Naive thymus-derived CD4-positive, alpha-beta T cell (primary cell): Measurements from ENCODE around the gene CERS6. TPM values are rescaled to one million over a fixed set of nuclear protein-coding genes. Genes with fewer than 3 reads are reported as not detected.

ENCODE experiments used
- ATAC-seq: fragments of 150-1000 bp; cut with Tn5 transposase; 2 replicates; pipeline ENCODE4 v1.10.0; 2021; ENCODE audit warnings: mild to moderate bottlenecking, moderate library complexity
- CTCF ChIA-PET: fragments of 350-600 bp; sonication (Branson Sonifier 250); formaldehyde crosslinking; loops from one replicate; lab custom pipeline; 2021; ENCODE audit warnings: antibody characterized with exemption; lab: Charles Lee
- POLR2A ChIA-PET: fragments of 350-600 bp; sonication (Branson Sonifier 250); formaldehyde crosslinking; loops from one replicate; lab custom pipeline; 2021; ENCODE audit warnings: antibody characterized with exemption, inconsistent platforms; lab: Charles Lee
- DNase-seq, 9 donors: peaks; one replicate each; pipeline versions ENCODE4 v3.0.0 to v3.0.0-alpha.2; 2020 to 2022; ENCODE audit warnings: mixed read lengths in 1 of 9
- H3K27ac ChIP-seq: one replicate; pipeline ENCODE4 v1.7.0; 2013; ENCODE audit warnings: mild to moderate bottlenecking, low read depth, low read length, moderate library complexity
- H3K27me3 ChIP-seq, 2 donors: one replicate each; pipeline ENCODE4 v1.7.0; 2013; ENCODE audit warnings: low read length in 2 of 2, mild to moderate bottlenecking in 2 of 2, moderate library complexity in 2 of 2; ENCODE audit not compliant: control insufficient read depth in 2 of 2, insufficient read depth in 2 of 2
- H3K36me3 ChIP-seq, 3 experiments: 1 replicate in 2 of 3; 2 replicates in 1 of 3; pipeline ENCODE4 v1.7.0; 2013; ENCODE audit warnings: low read length in 3 of 3, mild to moderate bottlenecking in 3 of 3, moderate library complexity in 1 of 3; ENCODE audit not compliant: insufficient read depth in 3 of 3, control insufficient read depth in 2 of 3
- H3K4me1 ChIP-seq, 2 donors: one replicate each; pipeline ENCODE4 v1.7.0; 2013; ENCODE audit warnings: low read length in 2 of 2, mild to moderate bottlenecking in 2 of 2, moderate library complexity in 1 of 2; ENCODE audit not compliant: control insufficient read depth in 2 of 2, insufficient read depth in 2 of 2
- H3K4me3 ChIP-seq: 2 replicates; pipeline ENCODE4 v1.7.0; 2013; ENCODE audit warnings: mild to moderate bottlenecking, low read length
- H3K9me3 ChIP-seq, 3 experiments: 1 replicate in 2 of 3; 2 replicates in 1 of 3; pipeline ENCODE4 v1.7.0; 2013; ENCODE audit warnings: low read length in 3 of 3; ENCODE audit not compliant: control insufficient read depth in 2 of 3
- H3K27ac Mint-ChIP-seq, 9 donors: one replicate each; pipeline ENCODE4 v1.8.0; 2020 to 2022; ENCODE audit warnings: mixed read lengths in 9 of 9, mild to moderate bottlenecking in 8 of 9, moderate library complexity in 5 of 9, inconsistent platforms in 2 of 9
- H3K27me3 Mint-ChIP-seq, 5 donors: one replicate each; pipeline ENCODE4 v1.8.0; 2021 to 2022; ENCODE audit warnings: mixed read lengths in 5 of 5, mild to moderate bottlenecking in 1 of 5
- H3K36me3 Mint-ChIP-seq, 5 donors: one replicate each; pipeline ENCODE4 v1.8.0; 2020 to 2022; ENCODE audit warnings: mixed read lengths in 5 of 5, mild to moderate bottlenecking in 3 of 5, inconsistent platforms in 1 of 5
- H3K4me1 Mint-ChIP-seq, 7 donors: one replicate each; pipeline ENCODE4 v1.8.0; 2020 to 2022; ENCODE audit warnings: mixed read lengths in 7 of 7, mild to moderate bottlenecking in 3 of 7, inconsistent platforms in 1 of 7
- H3K4me3 Mint-ChIP-seq, 10 donors: one replicate each; pipeline ENCODE4 v1.8.0; 2020 to 2022; ENCODE audit warnings: mild to moderate bottlenecking in 10 of 10, mixed read lengths in 10 of 10, moderate library complexity in 6 of 10, inconsistent platforms in 2 of 10
- H3K9me3 Mint-ChIP-seq, 11 donors: one replicate each; pipeline ENCODE4 v1.8.0; 2020 to 2022; ENCODE audit warnings: mixed read lengths in 11 of 11, mild to moderate bottlenecking in 4 of 11, inconsistent platforms in 1 of 11, moderate library complexity in 1 of 11
- intact Hi-C, 2 donors: fragments of 100-400 bp; cut with micrococcal nuclease; formaldehyde crosslinking; loops; one replicate each; pipeline ENCODE4 v1.15.1; 2023
- polyA plus RNA-seq, 2 donors: library from polyadenylated mRNA; unstranded; fragments of 300-500 nt; fragmentation: Illumina TruSeq; gene quantifications; one replicate each; pipeline ENCODE4 v1.2.3, GENCODE V29; 2021
- total RNA-seq, 6 experiments: library from RNA in 5 of 6; stranded (reverse) in 5 of 6; gene quantifications; 1 replicate in 5 of 6; 2 replicates in 1 of 6; pipeline ENCODE4 v1.2.3 and lab custom pipeline; 2021 to 2026

CERS6 gene
- total and polyA plus RNA-seq, 7 experiments from 2014 or later: 9.1 to 28.4 (median 19.7) TPM

GRCh38 chr2:168710754-168711467 is 254.8 kb downstream of the CERS6 start:
- H3K27ac Mint-ChIP-seq: no peak overlapping the region
- CTCF ChIA-PET: interaction anchor here (1.5 kb wide), 1 partner anchor 24 kb away, joined by 4 read pairs; no protein-coding TSS in a partner anchor
- no peaks in the 10 kb centered on the region for H3K27me3 Mint-ChIP-seq

GRCh38 chr2:168712053-168712452 is 256.0 kb downstream of the CERS6 start:
- no peaks in the 10 kb centered on the region for H3K9me3 Mint-ChIP-seq
- no peak for DNase-seq
- H3K27me3 Mint-ChIP-seq: no peaks in the 10 kb centered on the region
- H3K36me3 Mint-ChIP-seq: peaks cover 2 to 31% (median 14%) of the 10 kb centered on the region in 5 donors
- intact Hi-C loops: loop anchor here (2.0 to 10.0 kb wide), 2 partner anchors 47 to 567 kb away; no protein-coding TSS in a partner anchor
- ATAC-seq: peak; percentile 29
- no peak overlapping the region for H3K27ac ChIP-seq
- H3K4me3 ChIP-seq: no peak overlapping the region
- H3K4me3 Mint-ChIP-seq: no peak overlapping the region
- ChIA-PET CTCF (interaction anchor here (1.5 kb wide), 1 partner anchor 25 kb away, joined by 4 read pairs; no protein-coding TSS in a partner anchor), POLR2A (no interaction called here)
- peak overlapping the region in 2 of 9 donors; percentile 52 to 61 for H3K27ac Mint-ChIP-seq
- no peaks in the 10 kb centered on the region for H3K36me3 ChIP-seq
- H3K27me3 ChIP-seq: no peaks in the 10 kb centered on the region
- H3K9me3 ChIP-seq: no peaks in the 10 kb centered on the region
- H3K4me1 ChIP-seq: no peaks in the 10 kb centered on the region
- H3K4me1 Mint-ChIP-seq: peaks cover under 1 to 28% (median 17%) of the 10 kb centered on the region in 7 donors

More at GRCh38 chr2:168710754-168711467, 254.8 kb downstream of the CERS6 start:
- Mint-ChIP-seq H3K4me1 (peaks cover 0 to 20% (median 11%) of the 10 kb centered on the region in 7 donors), H3K4me3 (no peak overlapping the region), H3K36me3 (peaks cover 2 to 28% (median 14%) of the 10 kb centered on the region in 5 donors), H3K9me3 (no peaks in the 10 kb centered on the region)
- H3K27ac ChIP-seq: no peak overlapping the region
- no peaks in the 10 kb centered on the region for H3K36me3 ChIP-seq
- no peaks in the 10 kb centered on the region for H3K27me3 ChIP-seq
- H3K4me3 ChIP-seq: no peak overlapping the region
- DNase-seq (no peak), ATAC-seq (no peak)
- POLR2A ChIA-PET: no interaction called here
- no peaks in the 10 kb centered on the region for H3K9me3 ChIP-seq
- no peaks in the 10 kb centered on the region for H3K4me1 ChIP-seq
- intact Hi-C loops: loop anchor here in 1 of 2 donors (10.0 kb wide), 1 partner anchor 566 kb away; no protein-coding TSS in a partner anchor

GRCh38 chr2:168713325-168713724 is 257.3 kb downstream of the CERS6 start:
- CTCF ChIA-PET: no interaction called here
- H3K4me1 ChIP-seq: peaks cover 6 to 12% of the 10 kb centered on the region in 2 donors
- Mint-ChIP-seq H3K36me3 (peaks cover 2 to 44% (median 25%) of the 10 kb centered on the region in 5 donors), H3K27me3 (no peaks in the 10 kb centered on the region), H3K9me3 (no peaks in the 10 kb centered on the region), H3K4me1 (peaks cover 9 to 37% (median 27%) of the 10 kb centered on the region in 7 donors), H3K4me3 (no peak overlapping the region), H3K27ac (no peak overlapping the region)
- POLR2A ChIA-PET: no interaction called here
- H3K36me3 ChIP-seq: no peaks in the 10 kb centered on the region
- intact Hi-C loops: loop anchor here (2.0 to 10.0 kb wide), 2 partner anchors 45 to 569 kb away; no protein-coding TSS in a partner anchor
- no peak overlapping the region for H3K27ac ChIP-seq
- no peaks in the 10 kb centered on the region for H3K9me3 ChIP-seq
- no peaks in the 10 kb centered on the region for H3K27me3 ChIP-seq
- DNase-seq: no peak
- H3K4me3 ChIP-seq: no peak overlapping the region
- no peak for ATAC-seq

GRCh38 chr2:168715849-168716248 is 259.8 kb downstream of the CERS6 start:
- Mint-ChIP-seq H3K36me3 (peaks cover 4 to 65% (median 44%) of the 10 kb centered on the region in 5 donors), H3K4me3 (no peak overlapping the region), H3K4me1 (peaks cover 10 to 41% (median 27%) of the 10 kb centered on the region in 7 donors), H3K27me3 (no peaks in the 10 kb centered on the region), H3K27ac (peak overlapping the region in 1 of 9 donors; percentile 47), H3K9me3 (no peaks in the 10 kb centered on the region)
- no peak overlapping the region for H3K4me3 ChIP-seq
- no peaks in the 10 kb centered on the region for H3K9me3 ChIP-seq
- DNase-seq (no peak), ATAC-seq (no peak)
- no peaks in the 10 kb centered on the region for H3K27me3 ChIP-seq
- peaks cover 0 to 4% (median 0%) of the 10 kb centered on the region in 3 experiments for H3K36me3 ChIP-seq
- intact Hi-C loops: loop anchor here in 1 of 2 donors (10.0 kb wide), 1 partner anchor 571 kb away; no protein-coding TSS in a partner anchor
- H3K27ac ChIP-seq: no peak overlapping the region
- peaks cover 6 to 12% of the 10 kb centered on the region in 2 donors for H3K4me1 ChIP-seq
- ChIA-PET POLR2A (no interaction called here), CTCF (interaction anchor here (0.8 to 1.1 kb wide), 2 partner anchors 13 to 369 kb away, joined by 3 read pairs; no protein-coding TSS in a partner anchor)

- H3K36me3 Mint-ChIP-seq: peaks cover 4 to 69% (median 51%) of the 10 kb centered on the region in 5 donors
- peak overlapping the region in 1 of 10 donors; percentile 8 for H3K4me3 Mint-ChIP-seq
- DNase-seq (no peak), ATAC-seq (no peak)
- ChIA-PET POLR2A (no interaction called here), CTCF (interaction anchor here (0.8 kb wide), 2 partner anchors 85 to 370 kb away, joined by 3 read pairs; no protein-coding TSS in a partner anchor)
- no peaks in the 10 kb centered on the region for H3K27me3 Mint-ChIP-seq
- Histone ChIP-seq H3K4me1 (peaks cover 6 to 12% of the 10 kb centered on the region in 2 donors), H3K9me3 (no peaks in the 10 kb centered on the region), H3K27ac (no peak overlapping the region), H3K36me3 (peaks cover 0 to 7% (median 0%) of the 10 kb centered on the region in 3 experiments), H3K27me3 (no peaks in the 10 kb centered on the region), H3K4me3 (no peak overlapping the region)
- intact Hi-C loops: loop anchor here in 1 of 2 donors (10.0 kb wide), 1 partner anchor 572 kb away; no protein-coding TSS in a partner anchor
- no peaks in the 10 kb centered on the region for H3K9me3 Mint-ChIP-seq
- H3K4me1 Mint-ChIP-seq: peaks cover 10 to 39% (median 27%) of the 10 kb centered on the region in 7 donors
- peak overlapping the region in 4 of 9 donors; percentile 16 to 68 (median 34) for H3K27ac Mint-ChIP-seq
These were observed 260.8 kb downstream of the CERS6 start for GRCh38 chr2:168716839-168717238.

GRCh38 chr2:168717790-168718502 is 261.9 kb downstream of the CERS6 start:
- intact Hi-C loops: loop anchor here in 1 of 2 donors (10.0 kb wide), 1 partner anchor 573 kb away; no protein-coding TSS in a partner anchor
- DNase-seq (no peak), ATAC-seq (no peak)
- Mint-ChIP-seq H3K27me3 (no peaks in the 10 kb centered on the region), H3K27ac (peak overlapping the region in 4 of 9 donors; percentile 28 to 68 (median 48)), H3K9me3 (no peaks in the 10 kb centered on the region), H3K4me3 (no peak overlapping the region), H3K4me1 (peaks cover 9 to 35% (median 29%) of the 10 kb centered on the region in 7 donors), H3K36me3 (peaks cover 12 to 73% (median 58%) of the 10 kb centered on the region in 5 donors)
- POLR2A ChIA-PET: no interaction called here
- Histone ChIP-seq H3K4me1 (peaks cover 6 to 12% of the 10 kb centered on the region in 2 donors), H3K27me3 (no peaks in the 10 kb centered on the region), H3K9me3 (no peaks in the 10 kb centered on the region), H3K4me3 (no peak overlapping the region), H3K36me3 (peaks cover 0 to 16% (median 0%) of the 10 kb centered on the region in 3 experiments), H3K27ac (no peak overlapping the region)
- CTCF ChIA-PET: no interaction called here
